Pancreas (tissue), 10 donors: Measurements from ENCODE around the gene SLC5A11. TPM values are rescaled to one million over a fixed set of nuclear protein-coding genes. Genes with fewer than 3 reads are reported as not detected.

Experiments used
- ATAC-seq, 4 donors: fragments of 200-7000 bp; cut with Tn5 transposase; one replicate each; pipeline versions ENCODE4 v1.8.0 to v1.9.1; 2020; ENCODE audit warnings: mild to moderate bottlenecking in 4 of 4, moderate library complexity in 4 of 4
- DNase-seq, 6 donors: peaks; one replicate each; pipeline ENCODE4 v3.0.0-alpha.2; 2020
- FAIRE-seq: peaks from 2 replicates; lab custom pipeline; 2012; peaks lifted over from hg19 to GRCh38; lab: Jason Lieb, UNC
- H3K27ac ChIP-seq, 4 donors: fragments of 200-600 bp; sonication (generic); 1 replicate in 3 of 4; 2 replicates in 1 of 4; pipeline versions ENCODE4 v1.5.0 to v1.8.0; 2020
- H3K27me3 ChIP-seq, 4 donors: fragments of 200-600 bp; one replicate each; pipeline ENCODE4 v1.8.0; 2021
- H3K36me3 ChIP-seq, 3 donors: fragments of 200-600 bp; sonication (generic) in 1 of 3; one replicate each; pipeline versions ENCODE4 v1.5.0 to v1.8.0; 2020 to 2021
- H3K4me1 ChIP-seq, 3 donors: fragments of 200-600 bp; one replicate each; pipeline ENCODE4 v1.8.0; 2021
- H3K4me3 ChIP-seq, 4 donors: fragments of 200-600 bp; sonication (generic) in 2 of 4; one replicate each; pipeline versions ENCODE4 v1.5.0 to v1.8.0; 2020 to 2021
- H3K9me3 ChIP-seq, 4 donors: fragments of 200-600 bp; one replicate each; pipeline ENCODE4 v1.8.0; 2021
- WGBS, 2 donors: extraction: QIAGEN DNeasy Blood & Tissue Kit; methylation state at CpG; one replicate each; pipeline ENCODE4 v1.1.7; 2013; 5-methylcytosine and 5-hydroxymethylcytosine counted together
- intact Hi-C, 3 donors: fragments of 100-400 bp; cut with DNase I; formaldehyde crosslinking; loops; one replicate each; pipeline versions ENCODE4 v1.11.1 to v1.14.2; 2022
- polyA plus RNA-seq, 2 donors: library from polyadenylated mRNA; stranded (reverse); fragments of 200-250 nt; gene quantifications; one replicate each; pipeline ENCODE4 v1.2.3, GENCODE V29; 2013
- total RNA-seq, 6 donors: library from RNA; stranded (reverse); fragmentation: NEBNext Ultra II Directional in 4 of 6; extraction: Animal tissue kit (Norgen Biotek cat#: 25700) in 4 of 6; gene quantifications; one replicate each; pipeline versions ENCODE4 v1.2.1 to v1.2.4, GENCODE V29; 2021 to 2023
- TF ChIP-seq, protein P1 (sequence below), 4 donors: fragments of 200-600 bp; sonication (generic) in 3 of 4; IDR thresholded peaks; one replicate each; pipeline versions ENCODE4 v1.5.0 to v1.8.0; 2021; ENCODE audit warnings: antibody characterized with exemption in 4 of 4
- donor health status: healthy with polysubstance abuse.
- donor health status: DM: no; HTN: no; CAD: no; lungs with moderate emphysema.
- donor health status: DM: no; HTN: no; CAD: no.
- donor health status: control.
- donor health status: control.
- donor health status: Bipolar disorder and iron deficiency.
- donor health status: DM: yes; HTN: yes; CAD: no.
- donor health status: DM: no; HTN: no; CAD: no.
- donor health status: DM: no; HTN: no; CAD: no.
- donor health status: DM: yes; HTN: yes; CAD: no.

SLC5A11 gene
- total and polyA plus RNA-seq, 8 donors, result 0.08 to 1.0 (median 0.25) TPM; not detected in 2

- Histone ChIP-seq H3K4me1 (no peaks in the 10 kb centered on the region), H3K36me3 (no peaks in the 10 kb centered on the region), H3K4me3 (no peak overlapping the region), H3K27me3 (no peaks in the 10 kb centered on the region), H3K27ac (no peak overlapping the region), H3K9me3 (no peaks in the 10 kb centered on the region)
- TF ChIP-seq, protein P1, sequence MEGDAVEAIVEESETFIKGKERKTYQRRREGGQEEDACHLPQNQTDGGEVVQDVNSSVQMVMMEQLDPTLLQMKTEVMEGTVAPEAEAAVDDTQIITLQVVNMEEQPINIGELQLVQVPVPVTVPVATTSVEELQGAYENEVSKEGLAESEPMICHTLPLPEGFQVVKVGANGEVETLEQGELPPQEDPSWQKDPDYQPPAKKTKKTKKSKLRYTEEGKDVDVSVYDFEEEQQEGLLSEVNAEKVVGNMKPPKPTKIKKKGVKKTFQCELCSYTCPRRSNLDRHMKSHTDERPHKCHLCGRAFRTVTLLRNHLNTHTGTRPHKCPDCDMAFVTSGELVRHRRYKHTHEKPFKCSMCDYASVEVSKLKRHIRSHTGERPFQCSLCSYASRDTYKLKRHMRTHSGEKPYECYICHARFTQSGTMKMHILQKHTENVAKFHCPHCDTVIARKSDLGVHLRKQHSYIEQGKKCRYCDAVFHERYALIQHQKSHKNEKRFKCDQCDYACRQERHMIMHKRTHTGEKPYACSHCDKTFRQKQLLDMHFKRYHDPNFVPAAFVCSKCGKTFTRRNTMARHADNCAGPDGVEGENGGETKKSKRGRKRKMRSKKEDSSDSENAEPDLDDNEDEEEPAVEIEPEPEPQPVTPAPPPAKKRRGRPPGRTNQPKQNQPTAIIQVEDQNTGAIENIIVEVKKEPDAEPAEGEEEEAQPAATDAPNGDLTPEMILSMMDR (IDR thresholded peaks at IDR 0.05), result no peak
- FAIRE-seq (no peak), ATAC-seq (no peak), DNase-seq (no peak)
- intact Hi-C loops, result no loop called here
- 89 to 93% methylated on average over 5 of the region's 5 CpGs for WGBS, 2 donors
These were observed 26.1 kb downstream of the SLC5A11 start for GRCh38 chr16:24871891-24872290.

GRCh38 chr16:24873028-24873427, 27.3 kb downstream of the SLC5A11 start:
- DNase-seq, result no peak
- H3K27ac ChIP-seq, result no peak overlapping the region
- intact Hi-C loops, result no loop called here
- WGBS, 2 donors, result 55 to 61% methylated on average over 2 of the region's 2 CpGs
- no peak for FAIRE-seq
- TF ChIP-seq, protein P1 (IDR thresholded peaks at IDR 0.05), result no peak
- no peaks in the 10 kb centered on the region for H3K4me1 ChIP-seq
- H3K4me3 ChIP-seq, result no peak overlapping the region
- H3K9me3 ChIP-seq, result no peaks in the 10 kb centered on the region
- no peak for ATAC-seq
- no peaks in the 10 kb centered on the region for H3K27me3 ChIP-seq
- no peaks in the 10 kb centered on the region for H3K36me3 ChIP-seq

DNA sequence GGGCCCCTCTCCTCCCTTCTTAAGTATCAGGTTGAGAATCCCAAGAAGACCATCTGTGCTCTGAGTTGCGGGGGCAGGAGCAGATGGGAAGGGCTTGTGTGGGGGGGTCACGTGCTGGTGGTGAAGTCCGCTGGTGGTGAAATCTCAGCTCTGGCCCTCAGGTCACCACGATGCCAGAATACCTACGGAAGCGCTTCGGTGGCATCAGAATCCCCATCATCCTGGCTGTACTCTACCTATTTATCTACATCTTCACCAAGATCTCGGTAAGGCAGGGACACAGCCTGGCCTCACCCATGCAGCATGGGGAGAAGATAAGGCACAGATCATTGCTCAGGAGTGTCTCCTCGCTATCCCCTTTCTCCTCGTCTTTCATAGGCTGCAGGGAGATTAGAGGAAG, 29.7 kb downstream of the SLC5A11 start:
- no peak for ATAC-seq
- H3K27ac ChIP-seq, result no peak overlapping the region
- intact Hi-C loops, result no loop called here
- DNase-seq, result no peak
- whole genome bisulfite sequencing, 2 donors, result 77 to 78% methylated on average over 10 of the region's 10 CpGs
- no peaks in the 10 kb centered on the region for H3K4me1 ChIP-seq
- H3K9me3 ChIP-seq, result no peaks in the 10 kb centered on the region
- H3K27me3 ChIP-seq, result no peaks in the 10 kb centered on the region
- H3K36me3 ChIP-seq, result no peaks in the 10 kb centered on the region
- TF ChIP-seq, protein P1 (IDR thresholded peaks at IDR 0.05), result no peak
- H3K4me3 ChIP-seq, result no peak overlapping the region
- no peak for FAIRE-seq

- TF ChIP-seq, protein P1 (IDR thresholded peaks at IDR 0.05), result no peak
- Histone ChIP-seq H3K4me3 (no peak overlapping the region), H3K4me1 (no peaks in the 10 kb centered on the region), H3K27me3 (no peaks in the 10 kb centered on the region), H3K9me3 (no peaks in the 10 kb centered on the region), H3K27ac (no peak overlapping the region), H3K36me3 (no peaks in the 10 kb centered on the region)
- ATAC-seq (no peak), FAIRE-seq (no peak), DNase-seq (no peak)
- intact Hi-C loops, result no loop called here
- WGBS, 2 donors, result 68 to 77% methylated on average over 5 of the region's 5 CpGs
These were observed 30.5 kb downstream of the SLC5A11 start for GRCh38 chr16:24876231-24876630.

GRCh38 chr16:24879684-24880083, 33.9 kb downstream of the SLC5A11 start:
- Histone ChIP-seq H3K27ac (no peak overlapping the region), H3K27me3 (no peaks in the 10 kb centered on the region), H3K4me3 (no peak overlapping the region), H3K36me3 (no peaks in the 10 kb centered on the region), H3K9me3 (no peaks in the 10 kb centered on the region), H3K4me1 (no peaks in the 10 kb centered on the region)
- no peak for FAIRE-seq
- ATAC-seq, result no peak
- intact Hi-C loops, result no loop called here
- WGBS, 2 donors, result 90 to 97% methylated on average over 2 of the region's 2 CpGs
- DNase-seq, result no peak
- TF ChIP-seq, protein P1 (IDR thresholded peaks at IDR 0.05), result no peak
